T-helper 17 cell (primary cell): ENCODE measurements around the gene HDAC4. TPM values are rescaled to one million over a fixed set of nuclear protein-coding genes. Genes with fewer than 3 reads are reported as not detected.
A peak's percentile ranks its signal among the peaks of the same experiment; 100 is the strongest.

Source experiments
- ATAC-seq: fragments of 150-1000 bp; cut with Tn5 transposase; 2 replicates; pipeline ENCODE4 v1.10.0; 2021; ENCODE audit warnings: mild to moderate bottlenecking, moderate library complexity
- DNase-seq, 3 donors: peaks; one replicate each; pipeline versions ENCODE4 v3.0.0 to v3.0.0-alpha.2; 2020 to 2021
- H3K9me3 ChIP-seq: one replicate; pipeline ENCODE4 v1.7.0; 2013; ENCODE audit warnings: low read length, mild to moderate bottlenecking; ENCODE audit not compliant: control insufficient read depth, poor library complexity, severe bottlenecking
- H3K27ac Mint-ChIP-seq: one replicate; pipeline ENCODE4 v1.8.0; 2022; ENCODE audit warnings: mild to moderate bottlenecking, moderate library complexity, mixed read lengths
- H3K27me3 Mint-ChIP-seq: one replicate; pipeline ENCODE4 v1.8.0; 2022; ENCODE audit warnings: mixed read lengths
- H3K36me3 Mint-ChIP-seq: one replicate; pipeline ENCODE4 v1.8.0; 2022; ENCODE audit warnings: low read depth, mixed read lengths
- H3K4me1 Mint-ChIP-seq: one replicate; pipeline ENCODE4 v1.8.0; 2022; ENCODE audit warnings: mild to moderate bottlenecking, mixed read lengths
- H3K4me3 Mint-ChIP-seq: one replicate; pipeline ENCODE4 v1.8.0; 2022; ENCODE audit warnings: mild to moderate bottlenecking, moderate library complexity, mixed read lengths
- total RNA-seq, 4 donors: library from RNA in 2 of 4; stranded (reverse) in 2 of 4; gene quantifications; one replicate each; pipeline ENCODE4 v1.2.3 and lab custom pipeline; 2022 to 2026

Gene HDAC4
- total RNA-seq, 2 donors from 2014 or later, result 78.9 to 79.0 TPM

DNA sequence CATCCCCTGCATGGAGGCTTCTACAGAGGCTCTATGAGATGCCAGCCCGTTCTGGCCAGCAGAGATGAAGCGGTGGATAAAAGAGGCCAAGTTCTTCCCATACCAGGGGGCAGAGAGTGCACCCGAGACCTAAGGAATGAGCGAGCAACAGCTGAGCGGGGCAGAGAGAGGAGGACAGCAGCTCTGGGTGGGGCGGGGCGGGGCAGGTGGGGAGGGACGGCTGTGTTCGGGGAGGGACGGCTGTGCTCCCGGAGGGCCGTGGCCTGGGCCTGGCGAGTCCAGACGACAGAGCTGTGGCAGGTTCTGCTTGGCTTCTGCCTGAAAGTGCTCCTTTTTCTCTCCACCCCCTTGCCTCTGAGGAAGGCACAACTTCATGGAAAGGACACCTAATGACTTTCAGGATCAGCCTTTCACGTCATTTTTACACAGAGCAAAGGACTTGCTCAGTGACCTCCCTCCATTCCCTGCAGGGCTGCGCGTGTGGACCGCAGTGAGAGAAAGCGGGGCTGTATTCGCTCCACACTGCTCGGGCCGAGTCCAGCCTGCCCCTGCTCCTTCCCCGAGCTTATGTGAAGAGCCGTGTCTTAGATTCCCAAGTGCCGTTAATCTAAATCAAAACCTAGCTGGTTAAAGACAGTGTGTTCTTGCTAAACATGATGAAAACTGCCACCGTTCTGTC lies 232.9 kb downstream of the HDAC4 start:
- Mint-ChIP-seq H3K36me3 (peaks cover 2% of the 10 kb centered on the region), H3K4me3 (no peak overlapping the region), H3K4me1 (peaks cover 17% of the 10 kb centered on the region), H3K27ac (no peak overlapping the region), H3K27me3 (no peaks in the 10 kb centered on the region)
- ATAC-seq, result no peak
- DNase-seq, result peak in 1 of 3 donors; percentile 4
- peaks cover 4% of the 10 kb centered on the region for H3K9me3 ChIP-seq

DNA sequence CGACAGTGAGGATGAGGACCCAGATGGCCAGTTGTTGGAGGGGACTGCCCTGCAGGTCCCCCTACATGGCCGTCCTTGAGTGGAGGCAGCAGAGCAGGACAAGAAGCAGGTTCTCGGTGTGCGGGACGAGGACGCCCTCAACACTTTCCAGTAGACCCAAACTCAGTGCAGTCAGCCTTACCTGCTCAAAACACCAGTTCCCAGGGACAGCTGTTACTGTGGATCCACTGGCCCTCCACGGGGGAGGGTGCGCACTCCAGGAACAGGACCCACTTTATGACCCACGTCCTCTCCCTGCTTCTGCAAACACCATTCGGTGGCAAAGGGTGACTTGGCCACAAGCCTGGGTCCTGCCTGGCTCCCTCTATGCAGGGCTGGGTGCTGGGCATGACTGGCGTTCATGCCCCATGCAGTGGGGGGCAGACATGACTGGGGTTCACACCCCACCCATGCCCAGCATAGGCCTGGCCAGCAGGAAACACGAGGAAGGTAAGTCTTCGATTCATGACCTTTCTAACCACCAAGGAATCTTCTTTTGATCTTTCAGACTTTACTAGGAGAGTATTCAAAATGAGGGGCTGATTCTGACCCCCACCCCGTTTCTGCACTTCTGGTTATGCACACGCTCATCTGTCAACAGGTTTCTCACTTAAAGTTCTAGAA lies 233.7 kb downstream of the HDAC4 start:
- peaks cover 4% of the 10 kb centered on the region for H3K9me3 ChIP-seq
- ATAC-seq, result no peak
- H3K36me3 Mint-ChIP-seq, result peaks cover 2% of the 10 kb centered on the region
- H3K27ac Mint-ChIP-seq, result peak overlapping the region; percentile 11
- peaks cover 17% of the 10 kb centered on the region for H3K4me1 Mint-ChIP-seq
- no peaks in the 10 kb centered on the region for H3K27me3 Mint-ChIP-seq
- no peak overlapping the region for H3K4me3 Mint-ChIP-seq
- DNase-seq, result peak in 2 of 3 donors; percentile 1 to 2

DNA sequence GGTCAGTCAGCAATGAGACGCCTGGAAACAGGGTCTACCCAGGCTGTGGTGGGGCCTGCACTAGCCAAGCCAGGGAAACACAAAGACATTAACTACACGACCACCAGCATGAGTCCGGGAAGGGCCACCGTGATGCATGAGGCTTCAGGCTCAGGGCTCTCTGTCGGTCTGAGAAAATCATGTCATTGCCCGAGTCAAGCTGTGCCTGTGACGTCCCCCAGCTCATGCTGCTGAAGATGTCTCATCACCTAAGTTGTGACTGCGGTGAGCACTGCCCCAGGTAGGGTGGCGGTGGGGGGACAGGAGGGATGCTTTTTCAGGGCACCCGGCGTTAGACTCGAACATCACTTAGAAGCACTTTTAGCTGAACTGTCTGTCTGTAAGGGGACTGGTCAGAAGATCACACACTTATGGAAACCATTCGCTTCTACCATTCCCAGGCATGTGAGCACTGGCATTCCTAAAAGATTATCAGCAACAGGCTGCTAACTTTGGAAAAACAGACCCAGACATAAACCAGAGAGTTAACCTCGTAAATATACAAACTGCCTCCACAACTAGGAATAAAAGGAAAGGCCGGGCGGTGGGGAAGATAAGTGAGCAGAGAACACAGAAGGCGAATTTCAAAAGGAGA lies 234.5 kb downstream of the HDAC4 start:
- Mint-ChIP-seq H3K27ac (peak overlapping the region; percentile 81), H3K4me1 (peaks cover 17% of the 10 kb centered on the region), H3K4me3 (no peak overlapping the region), H3K36me3 (no peaks in the 10 kb centered on the region), H3K27me3 (no peaks in the 10 kb centered on the region)
- ATAC-seq (no peak), DNase-seq (peak in 1 of 3 donors; percentile 3)
- H3K9me3 ChIP-seq, result peaks cover 4% of the 10 kb centered on the region

DNA sequence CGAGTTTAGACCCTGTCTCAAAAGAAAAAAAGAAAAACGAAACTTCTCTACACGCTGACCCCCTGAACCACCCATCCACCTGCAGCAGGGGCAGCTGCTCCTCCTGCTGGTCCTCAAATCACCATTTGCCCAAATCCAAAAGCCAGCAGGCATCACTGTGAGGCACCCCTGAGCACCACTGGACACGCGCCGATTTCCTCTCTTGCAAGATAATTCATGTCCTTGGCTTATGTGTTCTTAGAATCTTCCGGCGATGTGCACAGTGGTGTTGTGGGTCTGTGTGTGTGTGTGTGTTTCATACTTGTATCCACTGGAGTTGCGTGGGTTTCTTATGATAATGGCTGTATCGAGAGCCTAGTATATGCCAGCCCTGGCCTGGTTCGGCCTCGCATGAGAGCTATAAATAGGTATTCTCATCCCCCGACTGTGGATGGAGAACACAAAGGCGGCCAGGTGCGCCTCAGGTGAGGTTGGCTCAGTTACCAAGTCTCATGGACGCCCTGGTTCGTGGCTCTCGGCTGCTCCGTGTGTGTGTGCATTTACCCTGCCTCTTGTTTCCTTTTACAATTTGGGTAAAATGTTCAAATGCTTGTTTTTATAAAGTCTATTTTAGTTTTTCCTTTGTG lies 235.5 kb downstream of the HDAC4 start:
- H3K4me1 Mint-ChIP-seq, result peaks cover 18% of the 10 kb centered on the region
- DNase-seq, result peak in 2 of 3 donors; percentile 4
- H3K27ac Mint-ChIP-seq, result peak overlapping the region; percentile 81
- H3K27me3 Mint-ChIP-seq, result no peaks in the 10 kb centered on the region
- no peak for ATAC-seq
- peak overlapping the region; percentile 21 for H3K4me3 Mint-ChIP-seq
- H3K36me3 Mint-ChIP-seq, result peaks cover 2% of the 10 kb centered on the region
- H3K9me3 ChIP-seq, result no peaks in the 10 kb centered on the region

DNA sequence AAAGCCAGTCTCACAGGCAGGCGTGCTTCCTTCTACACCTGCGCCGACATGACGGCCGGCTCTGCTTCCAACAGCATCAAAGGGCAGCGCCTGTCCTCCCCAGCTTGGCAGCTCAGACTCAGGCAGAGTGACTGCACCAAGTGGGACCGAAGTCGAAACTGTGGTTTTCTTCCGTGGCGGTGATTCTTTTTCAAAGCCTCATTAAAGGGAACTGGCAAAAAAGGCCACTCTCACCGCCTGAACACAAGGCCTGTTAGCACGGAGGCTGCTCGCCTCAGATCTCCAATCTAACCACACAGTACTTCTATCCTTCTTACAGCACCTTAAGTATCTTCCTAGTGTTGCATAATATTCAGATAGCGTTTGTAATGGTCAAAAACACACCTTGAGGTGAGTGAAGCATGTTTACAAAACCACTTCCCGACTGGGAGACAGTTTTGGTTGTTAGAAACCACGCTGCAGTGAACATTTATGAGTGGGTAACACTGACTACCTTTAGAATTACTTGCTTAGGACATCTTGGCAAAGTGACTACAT lies 236.4 kb downstream of the HDAC4 start:
- H3K4me1 Mint-ChIP-seq, result peaks cover 18% of the 10 kb centered on the region
- peak; percentile 82 for ATAC-seq
- H3K36me3 Mint-ChIP-seq, result peaks cover 2% of the 10 kb centered on the region
- H3K27ac Mint-ChIP-seq, result peak overlapping the region; percentile 81
- H3K27me3 Mint-ChIP-seq, result no peaks in the 10 kb centered on the region
- H3K9me3 ChIP-seq, result no peaks in the 10 kb centered on the region
- H3K4me3 Mint-ChIP-seq, result peak overlapping the region; percentile 43
- peak in 2 of 3 donors; percentile 1 to 8 for DNase-seq

DNA sequence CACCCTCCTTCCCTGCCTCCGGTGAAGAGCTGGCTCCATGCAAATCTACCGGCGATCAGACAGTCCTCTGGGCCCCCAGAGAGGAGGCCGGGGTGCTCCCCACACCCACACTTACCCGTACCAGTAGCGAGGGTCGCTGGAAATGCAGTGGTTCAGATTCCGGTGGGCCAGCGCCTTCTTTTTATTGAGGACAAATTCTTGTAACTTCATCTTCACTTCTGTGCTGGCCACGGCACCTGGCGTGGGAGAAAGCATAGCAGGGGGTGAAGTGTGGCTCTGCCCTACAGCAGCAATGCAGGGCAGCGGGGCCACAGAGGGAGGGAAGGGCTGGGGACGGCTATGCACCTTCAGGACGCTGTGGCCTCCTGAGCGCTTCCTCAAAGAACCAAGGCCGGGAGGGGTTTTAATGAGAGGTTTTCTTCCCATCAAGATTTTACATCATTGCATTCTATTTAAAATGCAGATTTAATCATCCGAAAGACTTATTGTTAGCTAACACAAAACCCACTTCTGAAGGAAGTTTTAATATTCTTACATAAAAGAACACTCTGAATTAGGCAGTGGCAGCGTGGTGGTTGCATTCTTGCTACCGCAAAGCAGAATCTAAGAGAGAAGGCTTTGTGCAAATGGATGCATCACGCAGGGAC lies 237.0 kb downstream of the HDAC4 start:
- Mint-ChIP-seq H3K27ac (peak overlapping the region; percentile 81), H3K4me3 (peak overlapping the region; percentile 43), H3K27me3 (no peaks in the 10 kb centered on the region), H3K36me3 (peaks cover 4% of the 10 kb centered on the region), H3K4me1 (peaks cover 19% of the 10 kb centered on the region)
- DNase-seq (peak in 1 of 3 donors; percentile 4), ATAC-seq (no peak)
- no peaks in the 10 kb centered on the region for H3K9me3 ChIP-seq

DNA sequence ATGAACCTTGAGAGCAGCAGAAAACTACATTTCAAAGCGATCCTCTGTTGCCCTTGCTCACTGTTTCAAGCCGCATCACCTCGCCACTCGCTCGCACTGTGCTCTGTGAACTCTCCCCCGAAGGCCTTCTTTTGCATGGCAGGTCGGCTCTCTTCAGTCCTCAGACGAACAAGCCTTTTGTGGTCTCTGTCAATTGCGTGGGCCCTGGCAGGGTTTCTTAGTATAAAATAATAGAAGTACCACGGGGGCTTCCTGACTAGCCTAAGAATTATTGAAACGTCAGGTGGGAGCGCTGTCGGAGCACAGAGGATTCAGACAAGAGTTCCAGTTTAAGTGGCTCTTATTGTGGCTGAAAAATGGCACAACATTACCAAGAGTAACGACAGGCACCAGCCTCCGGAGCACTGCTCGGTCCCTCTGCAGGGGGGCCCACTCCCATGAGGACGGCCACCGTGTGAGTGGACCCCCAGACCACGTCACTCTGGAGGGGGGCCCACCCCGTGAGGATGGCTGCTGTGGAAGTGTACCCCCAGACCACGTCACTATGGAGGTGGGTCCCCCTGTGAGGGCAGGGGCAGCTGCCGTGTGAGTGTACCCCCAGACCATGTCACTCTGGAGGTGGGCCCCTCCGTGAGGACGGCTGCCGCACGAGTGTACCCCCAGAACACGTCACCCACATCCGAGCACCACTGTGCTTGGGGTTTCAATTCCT lies 237.7 kb downstream of the HDAC4 start:
- ATAC-seq, result no peak

DNA sequence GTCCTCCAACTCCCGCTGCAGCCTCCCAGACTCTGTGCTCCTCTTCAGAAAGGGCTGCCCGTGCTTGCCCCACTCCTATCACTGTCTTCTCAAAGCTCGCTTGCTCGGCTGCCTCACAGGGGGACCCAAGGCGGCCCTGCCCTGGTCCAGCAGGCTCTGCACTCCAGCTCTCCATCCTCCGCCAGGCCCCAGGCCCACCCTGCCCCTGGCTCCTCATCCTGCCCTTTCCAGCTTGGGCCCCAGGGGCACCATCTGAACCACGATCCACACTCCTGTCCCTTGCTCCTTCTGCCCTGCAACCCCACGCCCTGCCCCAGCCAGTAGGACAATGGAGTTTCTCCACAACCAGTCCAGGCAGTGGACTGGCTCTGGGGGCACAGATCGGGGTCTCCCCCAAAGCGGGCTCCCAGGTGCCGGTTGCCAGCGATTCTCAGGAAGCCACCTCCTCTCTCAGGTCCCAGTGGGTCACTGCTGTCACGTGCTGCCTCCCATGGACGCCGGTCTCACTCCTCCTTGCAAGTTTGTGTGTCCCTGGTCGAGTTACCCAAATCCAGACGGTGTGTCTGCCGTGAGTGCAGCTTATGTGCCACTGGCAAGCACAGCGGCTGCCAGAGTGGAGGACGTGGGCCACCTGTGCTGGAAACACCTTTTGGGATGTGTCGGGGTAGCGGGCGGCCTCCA lies 238.5 kb downstream of the HDAC4 start:
- DNase-seq (peak in 2 of 3 donors; percentile 2 to 3), ATAC-seq (no peak)
- H3K27me3 Mint-ChIP-seq, result no peaks in the 10 kb centered on the region
- peaks cover 23% of the 10 kb centered on the region for H3K4me1 Mint-ChIP-seq
- peaks cover 5% of the 10 kb centered on the region for H3K36me3 Mint-ChIP-seq
- H3K4me3 Mint-ChIP-seq, result no peak overlapping the region
- H3K9me3 ChIP-seq, result no peaks in the 10 kb centered on the region
- H3K27ac Mint-ChIP-seq, result peak overlapping the region; percentile 78

More for the DNA sequence above, 237.7 kb downstream of the HDAC4 start:
- H3K4me1 Mint-ChIP-seq, result peaks cover 23% of the 10 kb centered on the region
- peaks cover 5% of the 10 kb centered on the region for H3K36me3 Mint-ChIP-seq
- DNase-seq, result peak in 1 of 3 donors; percentile 4
- H3K9me3 ChIP-seq, result no peaks in the 10 kb centered on the region
- H3K27me3 Mint-ChIP-seq, result no peaks in the 10 kb centered on the region
- H3K4me3 Mint-ChIP-seq, result no peak overlapping the region
- H3K27ac Mint-ChIP-seq, result peak overlapping the region; percentile 78

DNA sequence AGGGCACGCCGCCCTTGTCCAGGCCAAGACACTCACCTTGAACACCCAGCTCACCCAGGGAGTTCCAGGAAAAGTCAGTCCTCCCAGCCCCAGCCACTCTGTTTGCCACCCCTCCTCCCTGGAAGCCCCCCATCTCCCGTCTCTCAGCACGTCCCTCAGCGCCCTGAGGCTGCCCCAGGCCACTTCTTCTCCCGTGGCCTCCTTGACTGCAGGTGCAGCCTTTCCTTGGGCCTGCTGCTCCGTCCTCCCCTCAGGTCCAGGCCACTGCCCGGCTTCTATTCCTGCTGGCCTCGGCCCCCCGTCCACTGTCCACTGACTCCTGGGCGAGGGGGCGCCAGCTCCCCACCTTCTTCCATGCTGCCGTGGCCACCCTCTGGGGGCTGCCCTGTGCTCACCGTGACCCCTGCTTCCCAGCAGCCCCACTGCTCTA lies 239.1 kb downstream of the HDAC4 start:
- Mint-ChIP-seq H3K27ac (peak overlapping the region; percentile 78), H3K36me3 (peaks cover 5% of the 10 kb centered on the region), H3K27me3 (no peaks in the 10 kb centered on the region), H3K4me3 (peak overlapping the region; percentile 9), H3K4me1 (peaks cover 23% of the 10 kb centered on the region)
- DNase-seq (peak in 2 of 3 donors; percentile 2 to 5), ATAC-seq (no peak)
- H3K9me3 ChIP-seq, result no peaks in the 10 kb centered on the region

DNA sequence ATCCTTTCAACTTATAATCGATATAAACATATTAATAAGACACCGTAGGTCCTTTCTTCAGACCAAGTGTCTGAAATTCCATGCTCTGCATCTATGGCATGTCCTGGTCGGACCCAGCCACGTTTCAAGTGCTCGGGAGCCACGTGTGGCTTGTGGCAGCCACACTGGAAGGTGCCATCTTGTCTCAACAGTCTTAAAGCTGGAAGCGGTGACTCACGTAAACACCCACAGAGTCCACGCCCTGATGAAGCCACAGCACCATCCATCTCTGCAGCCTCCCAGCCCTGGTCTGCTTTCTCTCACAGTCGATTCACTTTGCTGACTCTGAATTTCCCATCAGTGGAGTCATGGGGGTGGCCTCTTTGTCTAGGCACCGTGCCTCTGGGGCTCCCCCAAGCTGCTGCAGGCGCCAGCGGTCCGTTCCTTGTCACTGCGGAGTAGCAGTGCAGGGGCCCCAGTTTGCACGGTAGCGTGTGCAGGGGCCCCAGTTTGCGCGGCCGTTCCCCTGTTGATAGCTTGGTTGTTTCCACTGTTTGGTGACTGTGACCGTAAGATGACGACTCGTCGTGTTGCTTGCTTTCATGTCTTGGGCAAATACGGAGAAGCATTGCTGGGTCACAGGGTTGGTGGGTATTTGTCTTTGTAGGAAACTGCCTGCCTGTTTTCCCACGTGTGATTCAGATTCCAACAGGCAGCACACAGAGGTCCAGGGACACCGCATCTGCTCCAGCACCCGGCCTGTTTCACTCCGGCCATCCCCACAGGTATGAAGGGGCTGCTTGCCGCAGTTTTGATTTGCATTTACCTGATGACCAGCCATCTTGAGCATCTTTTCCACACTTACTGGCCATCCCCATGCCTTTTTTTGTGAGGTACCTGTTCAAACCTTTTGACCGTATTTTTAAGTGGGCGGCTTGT lies 240.3 kb downstream of the HDAC4 start:
- H3K4me3 Mint-ChIP-seq, result no peak overlapping the region
- no peak for ATAC-seq
- peaks cover 23% of the 10 kb centered on the region for H3K4me1 Mint-ChIP-seq
- no peaks in the 10 kb centered on the region for H3K27me3 Mint-ChIP-seq
- H3K27ac Mint-ChIP-seq, result no peak overlapping the region
- H3K36me3 Mint-ChIP-seq, result peaks cover 5% of the 10 kb centered on the region
- no peaks in the 10 kb centered on the region for H3K9me3 ChIP-seq
- DNase-seq, result no peak

DNA sequence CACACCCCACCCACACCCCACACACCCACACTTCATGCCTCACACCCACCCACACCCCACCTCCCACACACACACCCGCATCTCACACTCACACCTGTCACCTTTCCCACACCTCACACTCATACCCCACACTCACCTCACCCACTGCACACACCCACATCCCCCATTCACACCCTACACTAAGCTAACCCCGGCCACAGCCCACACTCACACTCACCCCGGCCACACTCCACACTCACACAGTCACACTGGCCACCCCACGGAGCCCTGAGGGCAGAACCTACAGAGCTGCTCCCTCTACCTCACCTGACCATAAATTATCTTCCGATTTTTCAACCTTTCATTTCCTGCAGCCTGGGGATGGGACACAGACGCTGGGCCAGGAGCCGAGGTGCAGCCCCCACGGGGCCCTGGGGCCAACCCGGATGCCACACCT lies 241.3 kb downstream of the HDAC4 start:
- H3K9me3 ChIP-seq, result no peaks in the 10 kb centered on the region
- DNase-seq (peak in 1 of 3 donors; percentile 7), ATAC-seq (no peak)
- H3K27me3 Mint-ChIP-seq, result no peaks in the 10 kb centered on the region
- no peak overlapping the region for H3K27ac Mint-ChIP-seq
- H3K4me3 Mint-ChIP-seq, result no peak overlapping the region
- H3K36me3 Mint-ChIP-seq, result peaks cover 5% of the 10 kb centered on the region
- H3K4me1 Mint-ChIP-seq, result peaks cover 15% of the 10 kb centered on the region
